LNCAP (cell line): ENCODE data around the gene C5orf47.

Experiments
- CTCF ChIP-seq: fragments of 450-650 bp; IDR thresholded peaks from 2 replicates; pipeline ENCODE4 v1.5.1; 2017; ENCODE audit warnings: mild to moderate bottlenecking

The C5orf47 gene

GRCh38 chr5:173997331-173997730 is 8.4 kb downstream of the C5orf47 start:
- no peak for TF ChIP-seq CTCF

- no peak for TF ChIP-seq CTCF
Observed at GRCh38 chr5:173998531-173998930, 9.6 kb downstream of the C5orf47 start.

- TF ChIP-seq CTCF, result no peak
Observed at GRCh38 chr5:174000076-174000475, 11.1 kb downstream of the C5orf47 start.

- no peak for TF ChIP-seq CTCF
Observed at GRCh38 chr5:174003795-174004194, 14.8 kb downstream of the C5orf47 start.

GRCh38 chr5:174008922-174009321 is 20.0 kb downstream of the C5orf47 start:
- TF ChIP-seq CTCF, result no peak

- TF ChIP-seq CTCF, result no peak
Observed at GRCh38 chr5:174010365-174010764, 21.4 kb downstream of the C5orf47 start.

GRCh38 chr5:174011441-174011840 is 22.5 kb downstream of the C5orf47 start:
- no peak for TF ChIP-seq CTCF
